Forelimb muscle (tissue), 1 donor: ENCODE measurements around the gene CGB5. TPM values are rescaled to one million over a fixed set of nuclear protein-coding genes. Genes with fewer than 3 reads are reported as not detected.
"Not testable (repeated sequence)": the region's sequence is repeated elsewhere in the genome, so short reads cannot be mapped to it uniquely, and the experiment has no call there.

Experiments
- DNase-seq: peaks from one replicate; pipeline ENCODE4 v3.0.0-alpha.2; 2013; ENCODE audit warnings: low read depth
- polyA plus RNA-seq: library from polyadenylated mRNA; unstranded; fragments of 120-200 nt; gene quantifications from one replicate; pipeline ENCODE4 v1.2.1, GENCODE V29; 2013; ENCODE audit not compliant: insufficient read length

CGB5 gene
- polyA plus RNA-seq: not detected

GRCh38 chr19:49043548-49043947 lies at the start of gene CGB5:
TSS of gene CGB5 (plus strand) at chr19:49043848. CDS start at chr19:49044210, 362 bp downstream.
- DNase-seq: not testable (repeated sequence)

- no peak for DNase-seq
Measured at GRCh38 chr19:48994035-48994386, 49.6 kb upstream of the CGB5 start.

- DNase-seq: no peak
Measured at GRCh38 chr19:48997972-48998371, 45.7 kb upstream of the CGB5 start.

- no peak for DNase-seq
Measured at GRCh38 chr19:48999481-49000325, 43.9 kb upstream of the CGB5 start.

- no peak for DNase-seq
Measured at GRCh38 chr19:49004133-49004532, 39.5 kb upstream of the CGB5 start.

GRCh38 chr19:49004964-49005614 lies 38.6 kb upstream of the CGB5 start:
- DNase-seq: no peak

GRCh38 chr19:49006905-49007304 lies 36.7 kb upstream of the CGB5 start:
- no peak for DNase-seq

- DNase-seq: no peak
Measured at GRCh38 chr19:49009828-49010227, 33.8 kb upstream of the CGB5 start.

GRCh38 chr19:49010453-49010852 lies 33.2 kb upstream of the CGB5 start:
- no peak for DNase-seq

GRCh38 chr19:49011194-49011593 lies 32.5 kb upstream of the CGB5 start:
- DNase-seq: no peak

- no peak for DNase-seq
Measured at GRCh38 chr19:49014123-49014869, 29.4 kb upstream of the CGB5 start.

- no peak for DNase-seq
Measured at GRCh38 chr19:49014870-49015255, 28.8 kb upstream of the CGB5 start.

GRCh38 chr19:49016067-49016839 lies 27.4 kb upstream of the CGB5 start:
- no peak for DNase-seq

- no peak for DNase-seq
Measured at GRCh38 chr19:49017041-49017665, 26.5 kb upstream of the CGB5 start, which contains the start of gene LHB. TSS of gene LHB (minus strand) at chr19:49017091. CDS start at chr19:49017081, 10 bp downstream.

- DNase-seq: no peak
Measured at GRCh38 chr19:49017666-49018351, 25.8 kb upstream of the CGB5 start.

- not testable (repeated sequence) for DNase-seq
Measured at GRCh38 chr19:49018388-49019241, 25.0 kb upstream of the CGB5 start.

GRCh38 chr19:49019242-49019932 lies 24.3 kb upstream of the CGB5 start:
- no peak for DNase-seq

- no peak for DNase-seq
Measured at GRCh38 chr19:49020342-49020741, 23.3 kb upstream of the CGB5 start.
